Spleen (tissue), 7 donors: ENCODE data around the gene CYB5B.

Experiments
- CTCF ChIP-seq, 11 experiments: fragments of 200-600 bp in 7 of 11; fragments of 450-650 bp in 4 of 11; sonication (generic) in 4 of 11; IDR thresholded peaks in 8 of 11; conservative IDR thresholded peaks in 3 of 11; 1 replicate in 7 of 11; 2 replicates in 4 of 11; pipeline versions ENCODE4 v1.4.0 to v1.8.0; 2016 to 2021; ENCODE audit warnings: antibody characterized with exemption in 11 of 11, inconsistent platforms in 4 of 11, mild to moderate bottlenecking in 1 of 11
- POLR2A ChIP-seq, 3 donors: fragments of 450-650 bp; IDR thresholded peaks; one replicate each; pipeline ENCODE4 v1.5.1; 2017; ENCODE audit warnings: antibody characterized with exemption in 3 of 3, mild to moderate bottlenecking in 1 of 3
- POLR2AphosphoS5 ChIP-seq, 3 donors: sonication (generic); formaldehyde crosslinking; IDR thresholded peaks; one replicate each; pipeline ENCODE4 v1.5.1; 2017; ENCODE audit warnings: antibody characterized with exemption in 3 of 3
- donor health status: DM: no; HTN: no; CAD: no; lungs with moderate emphysema.
- donor health status: DM: no; HTN: no; CAD: no.
- donor health status: DM: no; HTN: no; CAD: no.

GRCh38 chr16:69378760-69379159 is 45.7 kb upstream of the CYB5B start:
- TF ChIP-seq CTCF (IDR thresholded peaks at IDR 0.05 in 8 of 11, conservative IDR thresholded peaks at IDR 0.05 in 3 of 11) (no peak), POLR2AphosphoS5 (IDR thresholded peaks at IDR 0.05) (no peak), POLR2A (IDR thresholded peaks at IDR 0.05) (no peak)
